HL-60 (cell line): ENCODE measurements around the gene ATP2B3.

Experiments used
- POLR2AphosphoS5 ChIP-seq: IDR thresholded peaks from 2 replicates; pipeline ENCODE4 v1.6.1; 2012; ENCODE audit warnings: low read depth
- TF ChIP-seq, protein P1 (sequence below): IDR thresholded peaks from one replicate; pipeline ENCODE4 v1.5.1; 2011; ENCODE audit warnings: low read length, control low read depth, inconsistent platforms; ENCODE audit not compliant: insufficient read depth

DNA sequence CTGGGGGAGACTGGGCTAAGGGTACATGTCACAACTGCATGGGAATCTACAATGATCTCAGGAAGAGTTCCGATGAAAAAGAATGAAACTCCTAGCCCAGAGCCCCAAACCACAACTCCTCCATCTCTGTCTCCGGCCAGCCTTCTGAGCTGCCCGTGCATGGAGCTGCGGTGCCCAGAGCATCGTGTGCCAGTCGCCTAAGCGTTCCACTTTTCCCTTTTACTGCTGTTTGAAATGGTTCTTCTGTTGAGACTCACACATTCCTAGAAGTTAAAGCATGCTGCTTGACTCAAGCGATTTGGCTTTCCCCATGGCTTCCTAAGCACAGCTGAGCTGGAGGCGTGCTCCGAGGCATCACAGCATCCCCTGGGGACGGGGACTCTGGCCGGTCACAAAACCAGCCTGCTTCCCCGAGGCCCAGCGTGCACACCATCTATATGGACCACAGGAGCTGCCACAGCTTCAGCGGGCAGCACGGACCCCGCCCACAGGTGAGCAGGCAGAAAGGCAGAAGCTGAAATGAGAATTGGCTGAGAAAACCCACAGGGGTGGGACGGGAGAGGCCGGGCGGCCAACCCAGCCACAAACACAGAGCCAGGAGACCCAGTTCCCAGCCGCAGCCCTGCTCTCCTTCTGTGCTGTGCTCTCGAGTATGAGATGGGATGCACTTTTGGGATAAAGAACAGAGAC, 76.5 kb downstream of the ATP2B3 start:
- TF ChIP-seq, protein P1, sequence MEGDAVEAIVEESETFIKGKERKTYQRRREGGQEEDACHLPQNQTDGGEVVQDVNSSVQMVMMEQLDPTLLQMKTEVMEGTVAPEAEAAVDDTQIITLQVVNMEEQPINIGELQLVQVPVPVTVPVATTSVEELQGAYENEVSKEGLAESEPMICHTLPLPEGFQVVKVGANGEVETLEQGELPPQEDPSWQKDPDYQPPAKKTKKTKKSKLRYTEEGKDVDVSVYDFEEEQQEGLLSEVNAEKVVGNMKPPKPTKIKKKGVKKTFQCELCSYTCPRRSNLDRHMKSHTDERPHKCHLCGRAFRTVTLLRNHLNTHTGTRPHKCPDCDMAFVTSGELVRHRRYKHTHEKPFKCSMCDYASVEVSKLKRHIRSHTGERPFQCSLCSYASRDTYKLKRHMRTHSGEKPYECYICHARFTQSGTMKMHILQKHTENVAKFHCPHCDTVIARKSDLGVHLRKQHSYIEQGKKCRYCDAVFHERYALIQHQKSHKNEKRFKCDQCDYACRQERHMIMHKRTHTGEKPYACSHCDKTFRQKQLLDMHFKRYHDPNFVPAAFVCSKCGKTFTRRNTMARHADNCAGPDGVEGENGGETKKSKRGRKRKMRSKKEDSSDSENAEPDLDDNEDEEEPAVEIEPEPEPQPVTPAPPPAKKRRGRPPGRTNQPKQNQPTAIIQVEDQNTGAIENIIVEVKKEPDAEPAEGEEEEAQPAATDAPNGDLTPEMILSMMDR = no peak
- no peak for TF ChIP-seq POLR2AphosphoS5
